Left hindlimb (tissue), 1 donor: Measurements from ENCODE around the gene SIGLEC6.
"Not testable (repeated sequence)": the region's sequence is repeated elsewhere in the genome, so short reads cannot be mapped to it uniquely, and the experiment has no call there.

Experiments used
- DNase-seq: peaks from one replicate; pipeline ENCODE4 v3.0.0-alpha.2; 2018

The SIGLEC6 gene

DNA sequence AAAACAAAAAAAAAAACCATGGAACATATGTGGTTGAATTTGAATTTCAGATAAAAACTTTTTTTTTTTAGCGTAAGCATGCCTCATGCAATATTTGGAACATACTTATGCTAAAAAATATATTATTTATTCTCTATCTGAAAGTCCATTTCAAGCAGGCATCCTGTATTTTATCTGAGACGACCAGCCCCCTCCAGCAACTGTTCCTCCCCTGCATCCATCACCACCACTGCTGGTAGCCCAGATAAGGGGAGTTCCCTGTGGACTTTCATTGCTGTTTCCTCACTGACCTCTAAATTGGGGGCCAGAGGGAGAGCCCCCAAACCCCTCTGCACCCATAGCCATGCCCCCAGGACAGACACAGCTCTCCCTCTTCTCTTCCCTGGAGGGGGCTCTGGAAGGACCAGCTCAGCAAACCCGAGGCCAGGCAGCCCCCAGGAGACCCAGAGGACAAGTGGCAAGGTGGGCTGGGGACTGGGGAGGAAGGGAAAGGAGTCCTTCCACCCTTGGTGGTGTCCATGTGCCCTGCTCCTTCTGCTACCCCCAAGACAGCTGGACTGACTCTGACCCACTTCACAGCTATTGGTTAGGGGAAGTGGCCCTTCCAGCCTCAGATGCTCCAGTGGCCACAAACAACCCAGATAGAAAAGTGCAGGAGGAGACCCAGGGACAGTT is 23.3 kb downstream of the SIGLEC6 start:
- no peak for DNase-seq

DNA sequence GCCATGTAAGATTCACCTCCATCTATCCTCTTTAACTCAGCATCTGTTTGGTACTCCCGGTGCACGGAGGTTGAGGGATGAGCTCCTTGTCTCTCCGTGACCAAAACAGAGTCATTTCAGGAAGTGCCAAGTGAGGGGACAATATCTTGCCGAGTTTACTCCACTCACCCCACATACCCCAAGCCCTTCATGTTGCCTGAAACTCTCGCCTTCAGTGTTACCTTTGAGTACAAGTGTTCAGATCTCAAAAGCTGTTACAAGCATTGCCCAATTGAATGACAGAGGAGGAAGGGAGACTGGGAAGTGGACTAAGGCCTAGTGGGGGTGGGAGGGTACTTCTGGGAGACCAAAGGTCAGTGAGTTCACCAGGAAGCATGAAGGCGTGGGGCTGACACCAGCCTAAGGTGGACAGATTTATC is 23.8 kb downstream of the SIGLEC6 start:
- no peak for DNase-seq

GRCh38 chr19:51507192-51507591 is 24.3 kb downstream of the SIGLEC6 start:
- DNase-seq, result no peak

- DNase-seq, result no peak
Measured at GRCh38 chr19:51505904-51506303, 25.6 kb downstream of the SIGLEC6 start.

DNA sequence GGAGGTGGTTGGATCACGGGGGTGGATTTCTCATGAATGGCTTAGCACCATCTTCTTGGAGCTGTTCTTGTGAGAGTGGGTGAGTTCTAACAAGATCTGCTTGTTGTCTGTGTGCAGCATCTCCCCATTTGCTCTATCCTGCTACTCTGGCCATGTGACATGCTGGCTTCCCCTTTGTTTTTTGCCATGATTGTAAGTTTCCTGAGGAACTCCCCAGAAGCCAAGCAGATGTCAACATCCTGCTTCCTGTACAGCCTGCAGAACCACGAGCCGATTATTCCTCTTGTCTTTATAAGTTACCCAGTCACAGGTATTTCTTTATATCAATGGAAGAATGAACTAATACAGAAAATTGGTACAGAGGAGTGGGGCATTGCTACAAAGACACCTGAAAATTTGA is 27.6 kb downstream of the SIGLEC6 start:
- no peak for DNase-seq

DNA sequence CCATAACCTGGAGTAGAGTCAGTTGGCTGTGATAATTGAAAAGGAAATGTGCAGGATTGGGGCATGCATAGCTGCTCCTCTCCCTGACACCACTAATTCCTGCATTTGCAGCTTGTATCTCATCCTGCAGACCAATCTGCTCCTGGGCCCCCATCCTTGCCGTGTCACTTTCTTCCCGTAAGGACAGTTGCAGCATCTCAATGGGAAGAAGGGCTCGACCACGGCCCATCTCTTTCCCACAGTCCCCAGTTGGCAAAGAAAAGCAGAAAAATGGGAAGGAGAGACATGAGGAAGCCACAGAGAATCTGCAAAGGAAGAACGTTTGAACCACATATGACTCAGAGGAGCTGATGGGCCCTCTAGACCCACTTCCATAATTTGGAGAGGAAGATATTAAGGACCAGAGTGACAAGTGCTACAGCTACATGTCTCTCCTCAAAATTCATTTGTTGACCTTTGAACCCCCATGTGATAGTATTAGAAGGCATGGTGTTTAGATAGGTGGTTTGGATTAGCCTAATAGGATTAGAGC is 28.1 kb downstream of the SIGLEC6 start:
- no peak for DNase-seq

DNA sequence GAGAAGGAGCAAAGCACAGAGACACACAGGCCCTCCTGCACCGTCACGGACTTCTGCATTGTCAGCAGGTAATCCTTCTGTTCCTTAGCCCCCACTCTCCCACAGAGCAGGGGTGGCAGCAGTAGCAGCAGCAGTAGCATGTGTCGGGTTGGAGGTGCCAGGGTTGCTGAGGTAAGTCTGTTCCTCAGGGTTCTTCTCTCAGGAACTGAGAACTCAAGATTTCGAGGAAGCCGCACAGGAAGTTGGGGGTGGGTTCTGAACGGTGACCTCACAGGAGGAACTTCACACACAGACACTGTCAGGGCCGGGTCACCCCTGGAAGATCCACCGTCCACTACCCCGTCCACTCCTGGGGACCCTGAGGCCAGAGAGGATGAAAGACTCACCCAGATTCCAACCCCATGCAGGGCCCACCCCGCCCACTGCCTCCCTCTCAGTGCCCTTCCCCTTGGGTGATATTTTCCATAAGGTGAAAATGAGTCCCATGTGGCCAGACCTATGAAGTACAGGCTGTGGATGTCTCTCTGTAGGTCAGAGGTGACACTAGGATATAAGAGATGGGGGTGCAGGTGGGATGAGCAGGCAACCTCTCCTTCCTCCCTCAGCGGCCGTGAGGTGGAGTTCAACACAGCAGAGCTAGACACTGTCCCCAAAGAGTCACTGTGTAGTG is 29.7 kb downstream of the SIGLEC6 start, which contains the start of gene SIGLEC12:
SIGLEC12 (minus strand) TSS at position 207 of the 670 bp plus-strand sequence; CDS start at position 140, 67 bp downstream.
- no peak for DNase-seq

DNA sequence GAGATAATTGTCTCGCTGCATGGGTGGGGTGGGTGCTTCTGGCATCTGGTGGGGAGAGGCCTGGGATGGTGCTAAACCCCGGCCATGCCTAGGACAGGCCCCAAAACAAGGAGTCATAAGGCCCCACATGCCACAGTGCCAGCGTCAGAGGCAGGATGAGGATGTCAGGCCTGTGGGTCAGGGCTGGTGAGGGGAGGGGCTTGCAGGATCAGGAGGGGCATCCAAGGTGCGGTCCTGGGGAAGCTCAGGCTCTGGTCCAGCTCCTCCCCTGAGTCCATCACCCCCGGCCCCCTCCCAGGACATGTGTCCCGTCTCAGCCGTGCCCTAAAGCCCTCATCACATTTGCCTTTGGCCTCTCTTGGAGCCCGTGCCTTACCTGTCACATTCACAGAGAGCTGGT is 30.5 kb downstream of the SIGLEC6 start:
- not testable (repeated sequence) for DNase-seq

DNA sequence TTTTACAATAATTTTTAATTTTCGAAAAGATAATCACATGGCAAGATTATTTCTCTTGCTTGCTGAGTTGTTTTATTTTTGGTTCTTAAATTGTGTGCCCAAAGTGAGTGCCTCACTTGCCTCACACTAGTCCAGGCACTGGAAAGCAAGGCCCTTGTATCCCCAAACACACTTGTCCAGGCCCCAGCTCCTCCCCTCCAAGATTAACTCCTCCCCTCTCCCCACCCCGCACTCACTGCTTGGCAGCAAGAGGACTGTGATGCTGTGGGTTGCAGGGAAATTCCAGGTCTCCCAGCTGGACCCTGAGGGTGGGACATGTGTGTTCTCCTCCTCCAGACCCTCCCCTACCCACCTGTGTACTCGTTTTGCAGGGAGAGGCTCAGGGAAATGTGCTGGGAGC is 33.8 kb downstream of the SIGLEC6 start:
- DNase-seq, result no peak

DNA sequence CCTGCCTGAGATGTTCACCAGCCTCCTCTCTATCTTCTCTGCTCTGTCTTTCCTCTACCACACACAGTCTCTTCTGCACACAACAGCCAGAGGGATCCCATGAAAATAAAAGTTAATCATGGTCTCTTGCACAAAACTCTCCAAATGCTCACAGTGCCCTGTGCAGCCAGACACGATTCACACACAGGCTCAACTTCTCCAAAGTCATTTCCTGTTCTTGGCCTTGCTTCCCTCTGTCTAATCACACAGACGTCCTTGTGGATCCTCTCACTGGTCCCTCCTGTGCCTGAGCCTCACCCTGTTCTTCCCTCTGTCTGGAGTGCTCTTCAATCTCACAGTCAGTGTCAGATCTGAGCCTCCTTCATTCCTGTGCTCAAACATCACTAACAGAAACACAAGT is 37.7 kb downstream of the SIGLEC6 start:
- no peak for DNase-seq

DNA sequence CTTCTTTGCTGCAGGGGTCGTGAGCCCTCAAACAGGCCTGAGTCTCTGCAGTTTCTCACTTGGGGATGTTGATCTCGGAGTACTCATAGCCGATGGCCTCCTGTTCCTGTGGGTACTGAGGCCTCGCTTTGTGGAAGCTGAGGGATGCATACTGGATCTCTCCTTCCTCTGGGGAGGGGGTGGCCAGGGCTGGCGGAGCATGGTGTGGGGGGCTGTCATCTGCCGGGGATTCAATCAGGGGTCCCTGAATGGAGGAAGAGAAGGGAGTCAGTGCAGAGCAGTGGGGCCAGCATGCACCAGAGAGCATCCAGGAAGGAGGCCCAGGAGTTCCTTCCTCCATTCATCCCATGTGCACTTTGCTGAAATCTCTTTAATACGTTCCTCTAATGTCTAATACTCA is 39.9 kb downstream of the SIGLEC6 start:
- no peak for DNase-seq

DNA sequence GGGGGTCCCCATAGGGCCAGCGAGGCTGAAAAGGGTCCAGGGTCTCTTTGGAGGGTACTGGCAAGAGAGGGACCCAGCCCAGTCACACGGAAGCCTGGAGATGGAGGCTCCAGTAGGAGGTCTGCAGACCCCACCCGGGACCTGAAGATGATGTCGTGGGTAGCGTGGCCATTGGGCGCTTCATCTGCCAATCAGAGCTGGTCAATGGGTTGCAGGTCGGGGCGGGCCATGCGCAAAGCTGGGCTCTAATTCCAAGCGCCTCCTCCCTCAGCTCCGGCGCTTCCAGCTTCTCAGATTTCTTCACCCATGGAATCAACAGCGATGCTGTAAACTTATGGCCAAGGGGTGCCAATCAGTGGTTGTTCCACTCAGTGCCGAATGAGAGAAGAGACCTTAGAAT is 40.8 kb downstream of the SIGLEC6 start:
- DNase-seq, result no peak

GRCh38 chr19:51489113-51489512 is 42.4 kb downstream of the SIGLEC6 start:
- DNase-seq, result no peak

GRCh38 chr19:51488491-51488890 is 43.0 kb downstream of the SIGLEC6 start:
- DNase-seq, result no peak

- no peak for DNase-seq
Measured at GRCh38 chr19:51485960-51486660, 45.4 kb downstream of the SIGLEC6 start.

DNA sequence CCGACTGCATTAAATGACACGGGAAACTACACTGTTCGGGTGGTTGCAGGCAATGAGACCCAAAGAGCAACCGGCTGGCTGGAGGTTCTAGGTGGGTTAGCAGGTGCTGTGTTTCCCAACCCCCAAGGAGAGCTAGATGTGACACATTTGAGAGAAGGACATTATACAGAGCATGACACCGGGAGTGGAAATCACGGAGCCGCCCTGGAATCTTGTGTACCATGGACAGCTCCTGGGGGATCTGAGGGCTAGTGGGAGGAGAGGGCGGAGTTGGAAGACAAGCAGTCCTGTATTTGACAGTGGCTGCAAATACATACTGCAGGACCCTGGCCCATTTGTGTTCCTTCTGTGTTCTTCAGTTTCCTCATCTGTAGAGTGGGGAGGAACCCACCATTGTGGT is 50.9 kb downstream of the SIGLEC6 start:
- no peak for DNase-seq

- no peak for DNase-seq
Measured at GRCh38 chr19:51479531-51480331, 51.7 kb downstream of the SIGLEC6 start.

GRCh38 chr19:51478381-51479234 is 52.9 kb downstream of the SIGLEC6 start, which contains the start of gene CEACAM18:
Gene CEACAM18, plus strand, starts transcription at chr19:51478539.
- no peak for DNase-seq

DNA sequence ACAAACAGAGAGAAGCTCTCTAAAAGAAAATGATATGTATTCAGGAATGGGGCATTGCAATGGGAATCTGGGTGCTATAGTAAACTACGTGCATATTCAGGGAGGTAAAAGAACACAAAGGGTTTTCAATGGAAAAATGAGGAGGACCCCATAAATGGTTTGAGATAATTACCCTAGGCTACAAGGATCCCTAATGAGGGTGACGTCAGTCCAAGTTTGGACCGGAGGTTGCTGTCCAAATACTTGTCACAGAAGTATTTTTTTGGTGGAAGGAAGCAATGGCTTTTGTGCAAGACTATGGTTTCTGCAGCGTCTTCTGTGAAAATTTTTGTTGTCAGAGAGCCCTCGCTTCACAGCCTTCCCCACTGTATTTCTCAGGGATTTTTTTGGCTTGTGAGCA is 54.1 kb downstream of the SIGLEC6 start:
- DNase-seq, result no peak

- DNase-seq, result no peak
Measured at GRCh38 chr19:51476164-51476563, 55.3 kb downstream of the SIGLEC6 start.

DNA sequence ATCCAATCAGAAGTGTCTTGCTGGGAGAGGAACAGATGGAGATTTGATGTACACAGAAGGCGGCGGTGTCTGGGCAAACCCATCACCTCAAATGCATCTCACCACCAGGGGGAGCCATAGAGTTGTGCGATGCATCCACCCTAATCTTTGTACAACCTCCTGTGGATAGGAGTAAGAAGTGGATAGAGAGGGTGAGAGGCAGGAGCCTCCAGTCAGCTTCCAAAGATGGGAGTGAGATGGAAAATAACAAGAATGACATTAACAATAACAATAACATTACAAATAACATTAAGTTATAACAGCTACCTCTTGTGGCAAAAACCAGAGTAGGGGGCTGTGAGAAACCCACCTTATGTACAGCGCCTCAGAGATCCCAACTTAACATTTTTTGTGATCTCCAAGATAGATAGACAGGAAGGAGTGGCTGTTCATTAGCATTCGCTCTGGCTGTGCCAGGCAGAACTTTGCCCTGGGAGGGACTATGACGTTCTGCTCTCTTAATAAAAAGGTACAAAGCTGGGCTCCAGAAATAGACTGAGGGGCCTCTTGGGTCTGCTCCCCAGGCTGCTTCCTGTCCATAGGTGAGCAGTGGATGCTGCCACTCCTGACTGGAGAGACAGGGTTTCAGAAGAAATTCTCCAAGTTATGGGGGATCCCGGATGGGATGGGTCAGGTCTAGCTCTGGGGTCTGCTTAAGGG is 58.3 kb downstream of the SIGLEC6 start:
- peak; percentile 47 for DNase-seq
